LHCN-M2 (cell line): Measurements from ENCODE around the gene JUP. TPM values are rescaled to one million over a fixed set of nuclear protein-coding genes. Genes with fewer than 3 reads are reported as not detected.

ENCODE experiments used
- DNase-seq: peaks from one replicate; pipeline ENCODE4 v3.0.0-alpha.2; 2012; ENCODE audit warnings: low read depth
- total RNA-seq: library from RNA; depleted of rRNA; stranded (reverse); fragments of >200 nt; gene quantifications from 2 replicates; pipeline ENCODE4 v1.2.3, GENCODE V29; 2014; rRNA removed

Gene JUP
- total RNA-seq, 1 experiment from 2014 or later: not detected

GRCh38 chr17:41724476-41725050, 61.9 kb downstream of the JUP start:
- DNase-seq: no peak

GRCh38 chr17:41723801-41724475, 62.6 kb downstream of the JUP start:
- DNase-seq: no peak

GRCh38 chr17:41722231-41722630, 64.3 kb downstream of the JUP start:
- no peak for DNase-seq

GRCh38 chr17:41718287-41718645, 68.2 kb downstream of the JUP start:
- DNase-seq: no peak

- no peak for DNase-seq
Observed at GRCh38 chr17:41717408-41718286, 68.9 kb downstream of the JUP start.

GRCh38 chr17:41711669-41712400, 74.7 kb downstream of the JUP start, which contains the start of gene GAST:
Gene GAST, plus strand, starts transcription at chr17:41712331. Its CDS starts 3,106 bp downstream, at chr17:41715437.
- no peak for DNase-seq

GRCh38 chr17:41710472-41711090, 75.9 kb downstream of the JUP start:
- DNase-seq: peak; percentile 82

- no peak for DNase-seq
Observed at GRCh38 chr17:41707803-41708669, 78.5 kb downstream of the JUP start.

GRCh38 chr17:41705271-41705991, 81.1 kb downstream of the JUP start:
- peak; percentile 49 for DNase-seq

Other genes with a start within 250 kb of the JUP start
- not detected in 2 replicates for gene KRT9, start 214.7 kb downstream of the JUP start, total RNA-seq
- not detected in 2 replicates for gene KRT14, start 199.8 kb downstream of the JUP start, total RNA-seq
- not detected in 2 replicates for gene KRT16, start 173.9 kb downstream of the JUP start, total RNA-seq
- gene KRT17, start 162.1 kb downstream of the JUP start, total RNA-seq: 6.9 and 11.0 TPM in 2 replicates
- 56.9 and 63.7 TPM in 2 replicates for gene EIF1, start 97.8 kb downstream of the JUP start, total RNA-seq
- not detected in 2 replicates for gene GAST, start 74.4 kb downstream of the JUP start, total RNA-seq
- gene HAP1, start 52.1 kb downstream of the JUP start, total RNA-seq: under 0.01 TPM in 1 of 2 replicates, not detected in the other
- gene P3H4, start 25.2 kb upstream of the JUP start, total RNA-seq: 46.0 and 49.1 TPM in 2 replicates
- gene FKBP10, start 26.3 kb upstream of the JUP start, total RNA-seq: 271 and 283 TPM in 2 replicates
- 74.1 and 101 TPM in 2 replicates for gene NT5C3B, start 49.5 kb upstream of the JUP start, total RNA-seq
- not detected in 2 replicates for gene KLHL10, start 51.1 kb upstream of the JUP start, total RNA-seq
- 21.8 and 22.5 TPM in 2 replicates for gene KLHL11, start 78.7 kb upstream of the JUP start, total RNA-seq
- gene ACLY, start 132.2 kb upstream of the JUP start, total RNA-seq: 181 and 184 TPM in 2 replicates
- 0.19 and 0.86 TPM in 2 replicates for gene ODAD4, start 143.9 kb upstream of the JUP start, total RNA-seq
- 61.6 and 75.1 TPM in 2 replicates for gene CNP, start 180.1 kb upstream of the JUP start, total RNA-seq
- gene DNAJC7, start 230.7 kb upstream of the JUP start, total RNA-seq: 67.5 and 83.1 TPM in 2 replicates
- gene NKIRAS2, start 233.4 kb upstream of the JUP start, total RNA-seq: 41.2 and 48.5 TPM in 2 replicates